Anterior cingulate cortex (tissue), 58 donors: ENCODE data around the gene TMEM141.
"Not testable (repeated sequence)": the region's sequence is repeated elsewhere in the genome, so short reads cannot be mapped to it uniquely, and the experiment has no call there.

ENCODE experiments used
- DNase-seq, 58 donors: peaks; one replicate each; lab custom pipeline; 2025; lab: John Stamatoyannopoulos, UW

TMEM141 gene

DNA sequence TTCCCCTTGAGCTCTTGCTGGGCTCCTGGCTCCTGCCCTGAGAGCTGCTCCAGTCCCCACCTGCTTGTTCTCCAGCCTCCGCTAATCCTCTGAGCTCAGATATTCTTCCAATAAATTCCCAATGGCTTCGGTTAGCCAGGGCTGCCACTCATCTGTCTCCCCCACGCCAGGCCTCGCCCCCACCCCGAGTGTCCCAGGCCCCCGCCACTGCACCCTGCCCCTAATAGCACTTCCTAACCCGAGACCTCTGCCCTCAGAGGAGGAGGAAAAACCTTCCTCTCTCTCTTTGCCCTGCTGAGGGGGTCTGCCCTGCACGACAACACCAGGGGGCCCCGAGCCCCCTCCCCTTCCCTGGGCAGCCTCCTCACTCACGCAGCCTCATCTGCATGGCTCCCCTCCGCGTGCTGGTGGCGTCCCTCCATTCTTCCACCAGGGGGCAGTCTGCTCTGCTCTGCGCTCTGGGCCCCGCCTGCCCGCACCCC, 21.4 kb upstream of the TMEM141 start:
- peak in 11 of 58 donors; percentile 5 to 47 (median 20) for DNase-seq

DNA sequence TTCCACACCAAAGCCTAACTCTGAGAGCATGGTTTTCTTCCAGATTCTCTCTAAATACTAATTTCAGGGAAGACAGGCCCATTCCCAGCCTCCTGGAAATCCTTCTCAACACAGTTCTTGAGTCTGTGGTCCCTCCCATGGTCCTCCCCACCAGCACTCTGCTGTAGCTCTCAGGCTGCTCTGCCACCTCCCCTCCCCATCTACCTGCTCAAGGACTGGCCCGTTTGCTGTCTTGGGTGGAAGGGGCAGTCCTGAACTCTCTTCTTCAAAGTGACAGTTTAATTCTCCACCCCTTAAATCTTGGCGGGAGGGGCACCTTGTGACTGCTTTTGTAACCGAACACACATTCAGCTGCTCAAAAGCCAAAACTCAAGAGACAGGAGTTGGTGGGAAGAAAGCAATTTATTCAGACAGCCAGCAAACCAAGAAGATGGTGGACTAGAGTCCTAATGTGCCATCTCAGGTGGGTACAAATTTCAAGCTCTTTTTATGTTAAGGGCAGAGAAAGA, 19.2 kb upstream of the TMEM141 start:
- DNase-seq = no peak

DNA sequence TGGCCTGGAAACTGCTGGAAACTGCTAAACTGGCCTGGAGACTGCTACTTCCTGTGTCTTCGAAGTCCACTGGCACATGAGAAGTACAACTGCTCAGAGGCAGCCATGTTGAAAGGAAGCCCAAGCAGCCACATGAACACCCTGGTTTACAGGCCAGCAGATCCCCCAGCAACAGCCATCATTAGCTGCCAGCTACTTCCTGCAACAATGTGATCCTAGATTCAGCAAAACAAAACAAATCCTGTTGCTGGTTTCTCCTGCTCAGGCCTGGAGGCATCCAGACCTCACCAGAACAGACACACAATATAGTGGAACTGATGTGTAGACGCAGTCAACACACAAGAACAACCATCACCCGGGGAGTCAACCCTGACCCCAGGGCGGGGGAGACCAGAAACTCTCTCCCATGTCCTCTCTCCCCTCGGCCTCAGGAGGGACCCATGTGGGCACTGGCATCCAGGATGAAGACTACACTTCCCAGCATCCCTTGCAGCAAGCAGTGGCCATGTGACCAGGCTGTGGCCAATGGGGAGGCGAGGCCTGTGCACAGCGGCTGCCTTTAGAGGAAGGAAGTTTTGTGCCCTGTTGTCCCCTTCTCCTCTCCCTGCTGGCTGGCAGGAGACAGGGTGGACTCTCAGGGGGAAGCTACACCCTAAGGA, 17.6 kb upstream of the TMEM141 start:
- peak in 8 of 58 donors; percentile 5 to 28 (median 16) for DNase-seq

DNA sequence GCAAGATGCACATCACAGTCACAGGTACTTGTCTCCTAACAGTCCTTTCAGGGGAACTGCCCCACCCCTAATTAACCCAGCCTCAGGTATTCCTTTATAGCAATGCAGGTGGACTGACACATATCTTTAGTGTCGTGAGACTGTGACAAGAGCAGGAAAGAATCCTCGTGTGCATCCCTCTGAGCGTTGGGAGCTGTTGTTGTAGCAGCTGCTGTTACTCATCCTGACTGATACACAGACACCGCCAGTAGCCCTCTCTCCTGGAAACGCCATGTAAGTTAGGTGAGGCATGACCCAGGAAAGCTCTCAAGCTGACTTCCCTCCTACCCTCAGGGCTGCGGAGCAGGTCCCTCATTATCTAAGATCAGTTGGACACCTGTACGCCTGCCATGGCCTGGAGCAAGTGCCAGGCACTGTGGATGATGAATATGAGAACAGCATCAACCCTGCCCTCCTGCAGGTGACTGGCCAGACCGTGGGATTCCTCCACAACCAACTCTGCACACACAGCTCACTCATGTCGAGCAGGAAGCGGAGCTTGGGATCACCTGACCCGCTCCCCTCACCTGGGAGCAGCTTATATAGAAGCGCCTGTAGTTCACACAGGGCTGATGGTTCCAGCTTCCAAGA, 16.6 kb upstream of the TMEM141 start:
- DNase-seq = no peak

DNA sequence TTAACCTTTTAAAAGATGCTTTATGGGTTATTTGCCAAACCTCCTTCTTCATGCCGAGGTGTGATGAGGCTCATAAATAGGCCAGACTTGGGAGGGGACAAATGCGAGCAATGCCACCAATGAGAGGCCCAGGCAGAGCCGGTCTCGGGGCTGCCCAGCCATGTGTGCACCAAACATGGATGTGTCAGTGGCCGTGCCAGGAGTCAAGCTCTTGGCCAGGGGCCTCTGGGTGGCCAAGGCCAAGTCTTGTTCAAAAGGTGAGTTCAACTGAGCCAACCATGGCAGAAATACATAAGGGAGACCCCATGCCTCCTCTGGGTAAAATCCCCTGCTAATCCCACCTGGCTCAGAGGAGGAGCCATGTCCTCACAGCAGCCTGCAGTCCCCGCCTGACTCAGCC, 16.0 kb upstream of the TMEM141 start:
- no peak for DNase-seq

DNA sequence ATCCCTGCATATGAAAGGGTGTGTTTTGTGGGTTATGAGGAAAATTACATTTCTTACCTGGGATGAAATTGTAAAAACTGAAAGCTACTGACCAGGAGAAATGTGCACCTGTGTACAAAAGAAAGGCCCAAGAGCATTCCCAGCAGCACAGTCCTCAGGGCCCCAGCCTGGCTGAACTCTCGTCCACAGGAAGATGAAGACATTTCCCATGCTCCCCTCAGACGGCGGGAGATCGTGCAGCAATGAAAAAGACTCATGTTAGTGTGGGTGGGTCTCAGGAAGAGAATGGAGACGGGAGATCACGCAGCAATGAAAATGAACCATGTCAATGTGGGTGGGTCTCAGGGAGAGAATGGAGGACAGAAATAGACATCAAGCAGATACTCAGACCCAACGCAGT, 14.2 kb upstream of the TMEM141 start:
- no peak for DNase-seq

DNA sequence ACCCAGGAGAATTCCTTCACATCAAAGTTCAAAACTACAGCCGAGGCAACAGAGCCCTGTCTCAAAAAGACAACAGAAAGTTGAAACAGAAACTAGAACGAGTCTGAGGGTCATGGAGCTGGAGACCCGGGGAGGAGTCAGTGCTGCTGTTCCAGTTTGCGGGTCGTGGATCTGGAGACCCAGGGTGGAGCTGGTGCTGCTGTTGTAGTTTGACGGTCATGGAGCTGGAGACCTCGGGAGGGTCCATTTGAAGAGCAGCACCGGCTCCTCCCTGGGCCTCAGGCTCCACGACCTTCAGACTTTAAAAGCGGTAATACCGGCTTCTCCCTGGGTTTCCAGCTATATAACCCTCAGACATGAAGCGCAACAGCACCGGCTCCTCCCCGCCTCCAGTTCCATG, 13.8 kb upstream of the TMEM141 start:
- no peak for DNase-seq

DNA sequence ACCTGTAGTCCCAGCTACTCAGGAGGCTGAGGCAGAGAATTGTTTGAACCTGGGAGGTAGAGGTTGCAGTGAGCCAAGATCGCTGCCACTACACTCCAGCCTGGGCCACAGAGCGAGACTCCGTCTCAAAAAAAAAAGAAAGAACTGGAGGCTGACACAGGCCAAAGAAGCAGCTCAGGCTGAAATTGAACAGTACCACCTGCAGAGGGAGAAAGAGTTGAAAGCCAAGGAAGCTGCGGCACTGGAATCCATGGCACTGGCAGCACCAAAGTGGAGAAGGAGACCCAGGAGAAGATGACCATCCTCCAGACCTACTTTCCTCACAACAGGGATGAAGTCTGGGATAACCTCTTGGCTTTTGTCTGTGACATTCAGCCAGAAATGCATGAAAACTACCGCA, 11.3 kb upstream of the TMEM141 start:
- DNase-seq = no peak

DNA sequence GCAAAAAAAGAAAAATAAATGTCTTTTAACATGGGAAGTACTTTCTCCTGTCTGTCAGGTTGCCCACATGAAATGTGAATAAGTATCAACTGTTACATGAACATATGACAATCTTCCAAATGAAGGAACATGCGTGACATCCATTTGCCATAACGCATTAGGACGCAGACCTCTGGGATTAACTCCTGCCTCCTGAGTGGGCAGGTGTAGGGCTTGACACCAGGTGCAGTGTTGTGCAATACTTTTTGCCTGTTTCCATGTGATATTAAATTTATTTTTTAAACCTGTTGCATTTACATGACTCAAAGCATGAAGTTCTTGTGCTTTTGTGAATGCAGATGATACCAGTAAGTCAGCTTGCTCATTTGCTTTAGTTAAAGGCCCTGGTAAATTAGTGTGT, 8.7 kb upstream of the TMEM141 start:
- DNase-seq = no peak

DNA sequence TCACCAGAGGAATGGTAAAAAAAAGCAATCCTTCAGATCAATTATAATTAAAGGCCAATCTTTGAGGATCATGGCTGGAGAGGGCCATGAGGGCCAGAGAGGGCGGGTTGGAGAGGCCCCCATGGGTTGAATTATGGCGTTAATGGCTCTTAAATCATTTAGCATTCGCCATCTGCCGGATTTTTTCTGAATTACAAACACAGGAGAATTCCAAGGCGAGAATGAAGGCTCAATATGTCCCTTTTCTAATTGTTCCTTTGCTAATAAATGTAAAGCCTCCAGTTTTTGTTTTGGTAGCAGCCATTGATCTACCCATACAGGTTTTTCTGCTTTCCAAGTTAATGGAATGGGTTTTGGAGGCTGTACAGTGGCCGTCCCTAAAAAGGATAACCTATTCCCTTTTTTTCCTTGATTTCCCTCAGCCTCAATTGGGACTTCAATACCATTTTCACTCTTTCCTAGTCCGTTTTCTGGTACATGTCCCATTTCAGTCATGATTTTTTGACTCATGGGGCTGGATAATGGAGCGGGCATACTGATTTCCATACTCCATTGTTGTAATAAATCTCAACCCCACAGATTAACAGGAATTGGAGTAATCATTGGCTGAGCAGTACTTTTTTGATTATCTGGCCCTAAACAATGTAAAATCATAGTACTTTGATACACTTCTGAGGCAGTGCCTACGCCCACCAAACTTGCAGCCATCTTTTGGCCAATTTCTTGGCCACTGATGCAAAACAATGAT, 6.7 kb upstream of the TMEM141 start:
- peak in 2 of 58 donors; percentile 19 to 35 for DNase-seq

DNA sequence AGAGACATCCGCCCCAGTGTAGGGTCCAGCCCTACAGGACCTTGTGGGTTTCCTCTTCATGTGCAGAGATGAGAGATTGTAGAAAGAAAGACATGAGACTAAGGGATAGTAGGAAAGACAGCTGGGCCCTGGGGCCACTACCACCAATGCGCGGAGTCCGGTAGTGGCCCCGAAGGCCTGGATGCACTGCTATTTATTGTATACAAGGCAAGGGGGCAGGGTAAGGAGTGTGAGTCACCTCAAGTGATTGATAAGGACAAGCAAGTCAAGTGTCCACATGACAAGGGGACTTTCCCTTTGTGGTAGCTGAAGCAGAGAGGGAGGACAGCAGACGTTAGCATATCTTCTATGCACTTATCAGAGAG, 6.2 kb upstream of the TMEM141 start:
- DNase-seq = no peak

DNA sequence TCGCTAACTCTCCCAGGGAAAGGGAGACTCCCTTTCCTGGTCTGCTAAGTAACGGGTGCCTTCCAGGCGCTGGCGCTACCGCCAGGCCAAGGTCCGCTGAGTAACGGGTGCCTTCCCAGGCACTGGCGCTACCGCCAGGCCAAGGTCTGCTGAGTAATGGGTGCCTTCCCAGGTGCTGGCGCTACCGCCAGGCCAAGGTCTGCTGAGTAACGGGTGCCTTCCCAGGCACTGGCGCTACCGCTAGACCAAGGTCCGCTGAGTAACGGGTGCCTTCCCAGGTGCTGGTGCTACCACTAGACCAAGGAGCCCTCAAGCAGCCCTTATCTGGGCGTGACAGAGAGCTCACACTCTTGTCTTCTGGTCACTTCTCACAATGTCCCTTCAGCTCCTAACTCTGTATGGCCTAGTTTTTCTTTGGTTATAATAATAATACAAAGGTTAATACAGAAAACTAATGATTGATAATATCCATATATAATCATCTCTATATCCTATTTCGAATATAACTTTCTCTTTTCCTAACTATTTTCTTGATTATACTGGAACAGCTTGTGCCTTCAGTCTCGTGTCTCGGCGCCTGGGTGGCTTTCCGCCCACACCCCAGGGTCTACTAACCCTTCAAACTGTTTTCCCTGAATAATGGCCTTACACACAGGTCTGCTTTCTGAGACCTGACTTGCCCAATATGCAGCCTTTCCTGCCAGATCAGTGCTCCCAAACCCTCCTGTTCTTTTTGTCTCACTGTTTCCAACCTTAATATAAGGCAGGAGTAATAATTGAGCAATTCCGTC, 5.4 kb upstream of the TMEM141 start:
- DNase-seq = not testable (repeated sequence)

DNA sequence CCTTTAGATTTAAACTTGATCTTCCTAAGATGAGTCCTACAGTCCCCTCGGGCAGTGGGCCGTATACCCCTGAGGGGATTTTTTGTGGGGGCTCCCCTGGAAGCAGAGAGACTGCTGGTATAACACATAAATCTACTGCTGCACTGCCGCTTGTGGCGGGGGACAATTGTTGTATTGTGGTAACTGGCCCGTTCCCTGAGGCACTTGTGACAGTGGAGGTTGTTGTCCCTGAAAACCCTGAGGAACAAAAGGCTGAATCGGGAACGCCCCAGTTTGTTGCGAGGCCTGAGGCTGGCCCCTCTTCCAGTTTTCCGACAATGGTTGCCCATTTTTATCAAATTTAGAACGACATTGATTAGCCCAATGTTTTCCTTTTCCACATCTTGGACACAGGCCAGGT, 4.7 kb upstream of the TMEM141 start:
- peak in 31 of 58 donors; percentile 17 to 79 (median 58) for DNase-seq

DNA sequence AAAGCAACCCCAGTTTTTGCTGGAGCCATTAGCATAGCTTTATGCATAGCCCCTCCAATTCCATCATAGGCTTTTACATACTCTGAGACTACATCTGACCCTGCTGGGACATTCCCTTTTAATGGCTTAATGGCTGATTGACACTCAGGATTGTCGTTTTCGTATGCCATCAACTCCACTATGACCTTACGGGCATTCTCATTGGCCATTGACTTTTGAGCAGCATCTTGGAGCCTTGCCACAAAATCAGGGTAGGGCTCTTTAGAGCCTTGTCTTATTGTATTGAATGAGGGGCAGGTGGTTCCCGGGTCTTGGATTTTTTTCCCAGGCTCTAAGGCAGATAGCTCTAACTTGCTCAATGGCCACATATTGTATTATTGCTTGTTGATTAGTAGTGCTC, 4.2 kb upstream of the TMEM141 start:
- not testable (repeated sequence) for DNase-seq

DNA sequence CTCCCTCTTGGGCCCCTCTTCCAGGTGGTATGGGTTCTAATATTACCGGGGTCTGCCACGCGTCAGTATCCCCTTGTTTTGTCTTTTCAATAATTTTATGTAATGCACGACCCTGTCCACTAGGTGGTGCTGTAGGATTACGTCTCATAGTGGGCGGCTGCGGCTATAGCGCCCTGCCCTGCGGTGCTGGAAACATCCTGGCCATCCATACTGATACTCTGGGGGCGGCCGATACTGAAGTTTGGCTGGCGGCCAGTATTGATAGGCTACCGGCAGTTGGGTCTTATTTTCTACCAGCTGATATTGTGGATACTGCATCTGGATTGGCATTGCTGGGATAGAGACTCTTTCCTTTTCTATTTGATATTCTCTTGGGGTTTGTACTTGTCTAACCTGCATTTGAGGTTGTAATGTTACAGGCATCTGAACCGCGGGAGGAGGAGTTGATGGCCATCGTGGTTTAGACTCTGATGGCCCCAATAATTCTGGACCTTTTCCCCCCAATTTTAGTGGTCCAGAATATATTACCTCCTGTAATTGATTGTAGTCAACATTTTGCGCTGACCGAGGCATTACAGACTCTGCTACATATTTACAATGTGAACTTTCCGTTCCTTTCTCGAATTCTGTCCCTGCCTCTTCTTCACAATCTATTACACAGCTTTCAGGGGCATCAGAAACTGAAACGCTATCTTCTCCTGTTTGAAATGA, 3.3 kb upstream of the TMEM141 start:
- peak in 45 of 58 donors; percentile 14 to 82 (median 46) for DNase-seq

DNA sequence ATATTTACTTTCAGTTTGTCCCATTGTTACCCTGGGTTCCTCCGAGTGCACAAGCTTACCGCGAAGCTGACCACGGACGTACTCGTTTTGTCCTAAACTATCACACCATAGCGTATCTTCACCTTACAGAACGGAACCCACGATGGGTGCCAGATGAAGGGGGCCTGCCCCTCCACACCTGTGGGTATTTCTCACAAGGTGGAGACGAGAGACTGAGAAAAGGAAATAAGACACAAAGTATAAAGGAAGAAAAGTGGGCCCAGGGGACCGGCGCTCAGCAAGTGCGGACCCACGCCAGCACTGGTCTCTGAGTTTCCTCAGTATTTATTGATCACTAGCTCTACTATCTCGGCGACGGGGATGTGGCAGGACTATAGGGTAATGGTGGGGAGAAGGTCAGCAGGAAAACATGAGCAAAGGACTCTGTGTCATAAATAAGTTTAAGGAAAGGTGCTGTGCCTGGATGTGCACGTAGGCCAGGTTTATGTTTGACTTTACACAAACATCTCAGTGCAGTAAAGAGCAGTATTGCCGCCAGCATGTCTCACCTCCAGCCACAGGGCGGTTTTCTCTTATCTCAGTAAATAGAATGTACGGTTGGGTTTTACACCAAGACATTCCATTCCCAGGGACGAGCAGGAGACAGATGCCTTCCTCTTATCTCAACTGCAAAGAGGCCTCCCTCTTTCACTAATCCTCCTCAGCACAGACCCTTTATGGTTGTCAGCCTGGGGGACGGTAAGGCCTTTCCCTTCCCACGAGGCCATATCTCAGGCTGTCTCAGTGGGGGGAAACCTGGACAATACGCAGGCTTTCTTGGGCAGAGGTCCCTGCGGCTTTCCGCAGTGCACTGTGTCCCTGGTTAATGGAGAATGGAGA, 2.3 kb upstream of the TMEM141 start:
- not testable (repeated sequence) for DNase-seq

DNA sequence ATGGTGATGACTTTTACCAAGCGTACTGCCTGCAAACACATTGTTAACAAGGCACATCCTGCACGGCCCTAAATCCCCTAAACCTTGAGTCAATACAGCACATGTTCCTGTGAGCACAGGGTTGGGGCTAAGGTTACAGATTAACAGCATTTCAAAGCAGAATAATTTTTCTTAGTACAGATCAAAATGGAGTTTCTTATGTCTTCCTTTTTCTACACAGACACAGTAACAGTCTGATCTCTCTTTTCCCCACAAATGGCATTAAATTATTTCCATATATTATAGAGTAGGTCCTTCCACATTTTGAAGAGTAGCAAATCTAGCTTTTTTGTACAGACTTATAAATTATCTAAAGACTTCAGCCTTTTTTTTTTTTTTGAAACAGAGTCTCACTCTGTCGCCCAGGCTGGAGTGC, 1.6 kb upstream of the TMEM141 start:
- no peak for DNase-seq

DNA sequence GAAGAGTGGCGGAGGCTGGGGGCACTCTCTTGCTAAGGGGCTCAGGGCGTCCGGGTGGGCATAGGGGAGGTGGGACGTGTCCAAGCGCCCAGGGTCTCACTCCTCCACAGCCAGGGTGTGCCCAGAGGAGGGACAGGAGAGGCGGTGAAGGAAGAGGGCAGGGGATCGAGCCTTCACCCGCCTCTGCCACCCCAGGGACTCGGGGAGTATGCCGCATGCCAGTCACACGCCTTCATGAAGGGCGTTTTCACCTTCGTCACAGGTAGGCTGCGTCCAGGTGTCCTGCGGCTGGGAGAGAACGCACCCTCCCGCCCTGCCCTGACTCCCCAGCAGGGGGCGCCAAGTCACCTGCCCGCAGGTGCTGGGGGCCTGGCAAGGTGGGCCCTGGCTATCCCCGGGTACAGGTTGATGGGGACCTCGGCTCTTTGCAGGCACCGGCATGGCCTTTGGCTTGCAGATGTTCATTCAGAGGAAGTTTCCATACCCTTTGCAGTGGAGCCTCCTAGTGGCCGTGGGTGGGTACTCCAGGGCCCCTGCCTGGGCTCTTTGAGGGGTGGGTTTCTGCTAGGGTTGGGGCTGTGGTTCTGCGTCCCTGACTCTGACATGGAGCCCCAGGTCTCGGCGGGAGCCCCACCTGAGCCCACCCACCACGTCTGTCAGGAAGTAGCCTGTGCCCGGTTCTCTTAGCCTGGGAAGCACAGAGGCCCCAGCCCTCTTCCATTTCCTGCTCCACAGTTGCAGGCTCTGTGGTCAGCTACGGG, 552 bp downstream of the TMEM141 start:
- DNase-seq = peak in 19 of 58 donors; percentile 25 to 72 (median 54)
